ENCODE data around the gene PSTPIP1. TPM values are rescaled to one million over a fixed set of nuclear protein-coding genes. Genes with fewer than 3 reads are reported as not detected.

PSTPIP1 gene
- polyA plus RNA-seq, 1 donor from 2014 or later = not detected

DNA sequence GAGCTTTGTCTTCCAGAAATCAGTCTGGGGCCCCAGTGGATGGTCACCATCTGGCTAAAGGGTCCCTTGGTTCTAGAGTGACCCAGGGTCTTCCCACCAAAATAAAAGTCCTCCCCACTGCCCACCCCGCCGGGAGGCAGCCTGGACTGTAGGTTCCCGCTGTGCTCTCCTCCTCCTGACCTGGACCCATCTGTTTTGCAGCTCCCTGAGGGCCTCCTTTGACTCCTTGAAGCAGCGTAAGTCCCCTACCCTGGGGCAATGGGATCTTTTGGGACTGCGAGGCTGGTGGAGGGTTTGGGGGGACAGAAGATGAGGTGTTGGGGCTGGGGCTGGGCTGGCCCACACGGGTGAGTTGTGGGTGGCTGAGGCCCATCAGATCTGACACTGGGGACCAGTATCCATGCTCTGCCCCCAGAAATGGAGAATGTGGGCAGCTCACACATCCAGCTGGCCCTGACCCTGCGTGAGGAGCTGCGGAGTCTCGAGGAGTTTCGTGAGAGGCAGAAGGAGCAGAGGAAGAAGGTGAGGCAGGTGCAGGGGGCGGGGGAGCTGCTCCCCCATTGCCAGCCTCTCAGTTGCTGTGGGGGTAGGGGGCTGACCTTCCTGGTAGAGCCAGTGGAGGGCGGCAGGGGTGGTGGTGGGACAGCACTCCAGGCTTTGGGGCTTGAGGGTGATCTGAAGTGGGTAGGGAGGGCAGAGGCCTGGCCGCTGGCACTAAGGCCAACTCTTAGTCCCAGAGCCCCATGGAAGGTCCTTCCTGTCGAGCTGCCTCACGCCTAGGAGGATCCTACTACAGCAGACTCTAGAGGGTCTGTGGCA is 30.4 kb downstream of the PSTPIP1 start:
- no peak for TF ChIP-seq MXI1 (conservative IDR thresholded peaks at IDR 0.05; ENCODE audit: poor library complexity, severe bottlenecking)
- Histone ChIP-seq H3K4me3 (ENCODE audit: low read length) (no peak overlapping the region), H3K27me3 (ENCODE audit: insufficient read depth, low read depth, low read length) (no peaks in the 10 kb centered on the region), H3K9me2 (ENCODE audit: insufficient read depth, low read length) (no peaks in the 10 kb centered on the region), H3K4me2 (ENCODE audit: low read length) (no peak overlapping the region), H2AFZ (ENCODE audit: low read depth, low read length) (no peak overlapping the region), H3K9me3 (ENCODE audit: low read length) (no peaks in the 10 kb centered on the region), H4K20me1 (ENCODE audit: insufficient read depth) (no peaks in the 10 kb centered on the region), H3K27ac (ENCODE audit: low read length) (no peak overlapping the region), H3F3A (ENCODE audit: insufficient read depth, low read length, poor library complexity, severe bottlenecking) (no peaks in the 10 kb centered on the region), H3K9ac (ENCODE audit: low read length) (no peak overlapping the region), H3K36me3 (ENCODE audit: insufficient read depth, low read length) (no peaks in the 10 kb centered on the region), H3K79me2 (replicated peaks; ENCODE audit: insufficient read depth, low read length) (no peaks in the 10 kb centered on the region)

DNA sequence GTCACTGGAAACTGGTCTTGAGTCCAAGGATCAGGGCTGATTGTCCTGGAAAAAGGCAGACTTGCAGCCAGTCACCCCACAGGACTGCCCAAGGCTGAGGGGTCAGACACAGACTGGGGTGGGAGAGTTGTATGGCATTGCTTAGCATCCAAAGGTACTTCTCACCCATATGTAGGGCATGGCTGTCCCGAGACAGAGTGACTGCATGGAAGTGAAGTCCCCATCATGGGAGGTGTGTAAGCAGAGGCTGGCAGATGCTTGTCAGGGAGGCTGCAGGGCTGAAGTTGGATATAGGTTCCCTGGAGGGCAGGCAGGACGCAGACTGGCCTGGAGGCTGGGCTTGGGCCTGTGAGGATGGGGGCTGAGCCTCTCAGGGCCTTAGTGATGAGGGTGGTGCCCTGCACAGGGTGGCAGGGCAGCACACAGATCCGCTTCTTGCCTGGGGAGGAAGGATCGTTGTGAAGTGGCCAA is 31.1 kb downstream of the PSTPIP1 start:
- Histone ChIP-seq H3K9me2 (ENCODE audit: insufficient read depth, low read length) (no peaks in the 10 kb centered on the region), H2AFZ (ENCODE audit: low read depth, low read length) (no peak overlapping the region), H4K20me1 (ENCODE audit: insufficient read depth) (no peaks in the 10 kb centered on the region), H3K27me3 (ENCODE audit: insufficient read depth, low read depth, low read length) (no peaks in the 10 kb centered on the region), H3K27ac (ENCODE audit: low read length) (no peak overlapping the region), H3K36me3 (ENCODE audit: insufficient read depth, low read length) (no peaks in the 10 kb centered on the region), H3K4me2 (ENCODE audit: low read length) (no peak overlapping the region), H3K4me3 (ENCODE audit: low read length) (no peak overlapping the region), H3F3A (ENCODE audit: insufficient read depth, low read length, poor library complexity, severe bottlenecking) (no peaks in the 10 kb centered on the region), H3K79me2 (replicated peaks; ENCODE audit: insufficient read depth, low read length) (no peaks in the 10 kb centered on the region), H3K9me3 (ENCODE audit: low read length) (no peaks in the 10 kb centered on the region), H3K9ac (ENCODE audit: low read length) (no peak overlapping the region)
- TF ChIP-seq EZH2 (IDR thresholded peaks at IDR 0.05; ENCODE audit: borderline replicate concordance, insufficient read depth, low read length, poor library complexity, severe bottlenecking) (no peak), TAF1 (IDR thresholded peaks at IDR 0.05; ENCODE audit: low read depth) (no peak), EP300 (conservative IDR thresholded peaks at IDR 0.05; ENCODE audit: poor library complexity, severe bottlenecking) (no peak), SMC3 (conservative IDR thresholded peaks at IDR 0.05; ENCODE audit: poor library complexity) (no peak), POLR2AphosphoS5 (IDR thresholded peaks at IDR 0.05) (no peak), RAD21 (conservative IDR thresholded peaks at IDR 0.05) (no peak), MXI1 (conservative IDR thresholded peaks at IDR 0.05; ENCODE audit: poor library complexity, severe bottlenecking) (no peak)
- TF ChIP-seq, protein P1, sequence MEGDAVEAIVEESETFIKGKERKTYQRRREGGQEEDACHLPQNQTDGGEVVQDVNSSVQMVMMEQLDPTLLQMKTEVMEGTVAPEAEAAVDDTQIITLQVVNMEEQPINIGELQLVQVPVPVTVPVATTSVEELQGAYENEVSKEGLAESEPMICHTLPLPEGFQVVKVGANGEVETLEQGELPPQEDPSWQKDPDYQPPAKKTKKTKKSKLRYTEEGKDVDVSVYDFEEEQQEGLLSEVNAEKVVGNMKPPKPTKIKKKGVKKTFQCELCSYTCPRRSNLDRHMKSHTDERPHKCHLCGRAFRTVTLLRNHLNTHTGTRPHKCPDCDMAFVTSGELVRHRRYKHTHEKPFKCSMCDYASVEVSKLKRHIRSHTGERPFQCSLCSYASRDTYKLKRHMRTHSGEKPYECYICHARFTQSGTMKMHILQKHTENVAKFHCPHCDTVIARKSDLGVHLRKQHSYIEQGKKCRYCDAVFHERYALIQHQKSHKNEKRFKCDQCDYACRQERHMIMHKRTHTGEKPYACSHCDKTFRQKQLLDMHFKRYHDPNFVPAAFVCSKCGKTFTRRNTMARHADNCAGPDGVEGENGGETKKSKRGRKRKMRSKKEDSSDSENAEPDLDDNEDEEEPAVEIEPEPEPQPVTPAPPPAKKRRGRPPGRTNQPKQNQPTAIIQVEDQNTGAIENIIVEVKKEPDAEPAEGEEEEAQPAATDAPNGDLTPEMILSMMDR (IDR thresholded peaks at IDR 0.05; ENCODE audit: poor library complexity, severe bottlenecking) = no peak
- TF ChIP-seq, protein P2, sequence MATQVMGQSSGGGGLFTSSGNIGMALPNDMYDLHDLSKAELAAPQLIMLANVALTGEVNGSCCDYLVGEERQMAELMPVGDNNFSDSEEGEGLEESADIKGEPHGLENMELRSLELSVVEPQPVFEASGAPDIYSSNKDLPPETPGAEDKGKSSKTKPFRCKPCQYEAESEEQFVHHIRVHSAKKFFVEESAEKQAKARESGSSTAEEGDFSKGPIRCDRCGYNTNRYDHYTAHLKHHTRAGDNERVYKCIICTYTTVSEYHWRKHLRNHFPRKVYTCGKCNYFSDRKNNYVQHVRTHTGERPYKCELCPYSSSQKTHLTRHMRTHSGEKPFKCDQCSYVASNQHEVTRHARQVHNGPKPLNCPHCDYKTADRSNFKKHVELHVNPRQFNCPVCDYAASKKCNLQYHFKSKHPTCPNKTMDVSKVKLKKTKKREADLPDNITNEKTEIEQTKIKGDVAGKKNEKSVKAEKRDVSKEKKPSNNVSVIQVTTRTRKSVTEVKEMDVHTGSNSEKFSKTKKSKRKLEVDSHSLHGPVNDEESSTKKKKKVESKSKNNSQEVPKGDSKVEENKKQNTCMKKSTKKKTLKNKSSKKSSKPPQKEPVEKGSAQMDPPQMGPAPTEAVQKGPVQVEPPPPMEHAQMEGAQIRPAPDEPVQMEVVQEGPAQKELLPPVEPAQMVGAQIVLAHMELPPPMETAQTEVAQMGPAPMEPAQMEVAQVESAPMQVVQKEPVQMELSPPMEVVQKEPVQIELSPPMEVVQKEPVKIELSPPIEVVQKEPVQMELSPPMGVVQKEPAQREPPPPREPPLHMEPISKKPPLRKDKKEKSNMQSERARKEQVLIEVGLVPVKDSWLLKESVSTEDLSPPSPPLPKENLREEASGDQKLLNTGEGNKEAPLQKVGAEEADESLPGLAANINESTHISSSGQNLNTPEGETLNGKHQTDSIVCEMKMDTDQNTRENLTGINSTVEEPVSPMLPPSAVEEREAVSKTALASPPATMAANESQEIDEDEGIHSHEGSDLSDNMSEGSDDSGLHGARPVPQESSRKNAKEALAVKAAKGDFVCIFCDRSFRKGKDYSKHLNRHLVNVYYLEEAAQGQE (IDR thresholded peaks at IDR 0.05; ENCODE audit: borderline replicate concordance) = no peak

All from neural cell (in vitro differentiated cells).